Tibial nerve (tissue), 4 donors: Measurements from ENCODE around the gene CFAP410. TPM values are rescaled to one million over a fixed set of nuclear protein-coding genes. Genes with fewer than 3 reads are reported as not detected.

ENCODE experiments used
- DNase-seq, 2 donors: peaks; one replicate each; pipeline ENCODE4 v3.0.0-alpha.2; 2019; ENCODE audit warnings: low spot score in 2 of 2
- H3K27ac ChIP-seq, 4 donors: fragments of 200-600 bp; sonication (generic) in 3 of 4; one replicate each; pipeline ENCODE4 v1.5.1; 2017 to 2019; ENCODE audit warnings: mild to moderate bottlenecking in 1 of 4
- H3K27me3 ChIP-seq, 2 donors: fragments of 200-600 bp; sonication (generic) in 1 of 2; one replicate each; pipeline versions ENCODE4 v1.5.1 to v1.6.0; 2017 to 2019
- H3K36me3 ChIP-seq, 3 donors: fragments of 200-600 bp; sonication (generic); one replicate each; pipeline ENCODE4 v1.5.1; 2018 to 2019
- H3K4me1 ChIP-seq, 4 donors: fragments of 200-600 bp; sonication (generic) in 3 of 4; one replicate each; pipeline ENCODE4 v1.5.1; 2017 to 2019
- H3K4me3 ChIP-seq, 4 donors: fragments of 200-600 bp; sonication (generic) in 3 of 4; one replicate each; pipeline ENCODE4 v1.5.1; 2017 to 2019; ENCODE audit warnings: mild to moderate bottlenecking in 1 of 4, moderate library complexity in 1 of 4
- H3K9me3 ChIP-seq, 4 donors: fragments of 200-600 bp; sonication (generic) in 3 of 4; one replicate each; pipeline ENCODE4 v1.5.1; 2017 to 2019
- CTCF ChIP-seq, 5 experiments: fragments of 200-600 bp in 3 of 5; fragments of 450-650 bp in 2 of 5; sonication (generic) in 3 of 5; IDR thresholded peaks; one replicate each; pipeline ENCODE4 v1.5.1; 2016 to 2019; ENCODE audit warnings: antibody characterized with exemption in 5 of 5, mild to moderate bottlenecking in 3 of 5, moderate library complexity in 2 of 5
- EP300 ChIP-seq, 2 donors: sonication (generic); formaldehyde crosslinking; IDR thresholded peaks; one replicate each; pipeline ENCODE4 v1.6.1; 2017; ENCODE audit warnings: antibody characterized with exemption in 2 of 2, mild to moderate bottlenecking in 1 of 2
- POLR2A ChIP-seq, 2 donors: fragments of 450-650 bp; IDR thresholded peaks; one replicate each; pipeline ENCODE4 v1.6.1; 2017; ENCODE audit warnings: antibody characterized with exemption in 2 of 2, mild to moderate bottlenecking in 2 of 2, moderate library complexity in 2 of 2
- WGBS, 2 donors: methylation state at CpG; one replicate each; pipeline ENCODE4 v1.1.5; 2018; 5-methylcytosine and 5-hydroxymethylcytosine counted together
- total RNA-seq, 4 donors: library from RNA; depleted of rRNA; stranded (reverse); fragments of >200 nt; gene quantifications; one replicate each; pipeline ENCODE4 v1.1.0, GENCODE V29; 2016

Gene CFAP410
- total RNA-seq, 4 donors from 2014 or later, result 38.0 to 69.8 (median 61.2) TPM

GRCh38 chr21:44296916-44297315, 42.3 kb downstream of the CFAP410 start:
- Histone ChIP-seq H3K4me3 (no peak overlapping the region), H3K27me3 (no peaks in the 10 kb centered on the region), H3K9me3 (no peaks in the 10 kb centered on the region), H3K4me1 (peaks cover 0 to 49% (median 31%) of the 10 kb centered on the region in 4 donors), H3K36me3 (no peaks in the 10 kb centered on the region), H3K27ac (no peak overlapping the region)
- TF ChIP-seq EP300 (IDR thresholded peaks at IDR 0.05) (no peak), CTCF (IDR thresholded peaks at IDR 0.05) (no peak), POLR2A (IDR thresholded peaks at IDR 0.05) (no peak)
- WGBS, 2 donors, result 67 to 81% methylated on average over 9 to 12 of the region's 13 CpGs
- DNase-seq, result no peak

GRCh38 chr21:44296103-44296519, 43.1 kb downstream of the CFAP410 start:
- H3K9me3 ChIP-seq, result no peaks in the 10 kb centered on the region
- 67 to 71% methylated on average over 10 to 12 of the region's 12 CpGs for WGBS, 2 donors
- TF ChIP-seq EP300 (IDR thresholded peaks at IDR 0.05), result no peak
- TF ChIP-seq POLR2A (IDR thresholded peaks at IDR 0.05), result no peak
- no peak for TF ChIP-seq CTCF (IDR thresholded peaks at IDR 0.05)
- H3K4me1 ChIP-seq, result peaks cover 0 to 41% (median 23%) of the 10 kb centered on the region in 4 donors
- no peak for DNase-seq
- H3K27ac ChIP-seq, result no peak overlapping the region
- no peak overlapping the region for H3K4me3 ChIP-seq
- H3K36me3 ChIP-seq, result no peaks in the 10 kb centered on the region
- no peaks in the 10 kb centered on the region for H3K27me3 ChIP-seq

- Histone ChIP-seq H3K27me3 (no peaks in the 10 kb centered on the region), H3K9me3 (no peaks in the 10 kb centered on the region), H3K4me1 (peaks cover 0 to 36% (median 18%) of the 10 kb centered on the region in 4 donors), H3K4me3 (no peak overlapping the region), H3K36me3 (no peaks in the 10 kb centered on the region), H3K27ac (no peak overlapping the region)
- 64 to 83% methylated on average over 6 to 10 of the region's 10 CpGs for WGBS, 2 donors
- DNase-seq, result no peak
- TF ChIP-seq EP300 (IDR thresholded peaks at IDR 0.05), result no peak
- TF ChIP-seq POLR2A (IDR thresholded peaks at IDR 0.05), result no peak
- TF ChIP-seq CTCF (IDR thresholded peaks at IDR 0.05), result no peak
These were observed 43.5 kb downstream of the CFAP410 start for GRCh38 chr21:44295646-44296045.

- TF ChIP-seq CTCF (IDR thresholded peaks at IDR 0.05) (no peak), EP300 (IDR thresholded peaks at IDR 0.05) (no peak), POLR2A (IDR thresholded peaks at IDR 0.05) (no peak)
- H3K27ac ChIP-seq, result no peak overlapping the region
- H3K27me3 ChIP-seq, result no peaks in the 10 kb centered on the region
- peaks cover 0 to 35% (median 18%) of the 10 kb centered on the region in 4 donors for H3K4me1 ChIP-seq
- DNase-seq, result no peak
- WGBS, 2 donors, result 64 to 76% methylated on average over 12 of the region's 14 CpGs
- H3K36me3 ChIP-seq, result no peaks in the 10 kb centered on the region
- no peaks in the 10 kb centered on the region for H3K9me3 ChIP-seq
- H3K4me3 ChIP-seq, result no peak overlapping the region
These were observed 44.0 kb downstream of the CFAP410 start for GRCh38 chr21:44295163-44295573.

GRCh38 chr21:44294391-44295162, 44.6 kb downstream of the CFAP410 start:
- Histone ChIP-seq H3K4me3 (no peak overlapping the region), H3K27me3 (no peaks in the 10 kb centered on the region), H3K36me3 (no peaks in the 10 kb centered on the region), H3K27ac (no peak overlapping the region), H3K4me1 (peaks cover 0 to 35% (median 18%) of the 10 kb centered on the region in 4 donors), H3K9me3 (no peaks in the 10 kb centered on the region)
- DNase-seq, result peak; percentile 65 to 75
- 22 to 44% methylated on average over 11 to 25 of the region's 26 CpGs for WGBS, 2 donors
- no peak for TF ChIP-seq EP300 (IDR thresholded peaks at IDR 0.05)
- no peak for TF ChIP-seq CTCF (IDR thresholded peaks at IDR 0.05)
- no peak for TF ChIP-seq POLR2A (IDR thresholded peaks at IDR 0.05)
